ENCODE measurements around the gene KRTAP9-9.

The KRTAP9-9 gene

GRCh38 chr17:41258406-41258805, 3.2 kb downstream of the KRTAP9-9 start:
- H3K4me2 ChIP-seq (ENCODE audit: low read depth, low read length): no peak overlapping the region
- DNase-seq: no peak
- no peak overlapping the region for H3K9ac ChIP-seq (ENCODE audit: low read length)
- no peaks in the 10 kb centered on the region for H3K9me2 ChIP-seq (replicated peaks; ENCODE audit: insufficient read depth, low read length)
- H3K27ac ChIP-seq (ENCODE audit: low read length): no peak overlapping the region
- no peak for TF ChIP-seq EZH2phosphoT487 (IDR thresholded peaks at IDR 0.05; ENCODE audit: low read length)
- no peak for TF ChIP-seq EZH2 (optimal IDR thresholded peaks at IDR 0.05; ENCODE audit: low read depth, low read length)
- TF ChIP-seq CTCF (IDR thresholded peaks at IDR 0.05; ENCODE audit: low read length): no peak
- H3K79me2 ChIP-seq (ENCODE audit: low read length): no peaks in the 10 kb centered on the region
- H2AFZ ChIP-seq (ENCODE audit: low read length): no peak overlapping the region
- no peaks in the 10 kb centered on the region for H3F3A ChIP-seq (ENCODE audit: insufficient read depth, low read length)
- H3K9me3 ChIP-seq (replicated peaks; ENCODE audit: insufficient read depth, low read length): no peaks in the 10 kb centered on the region
- H3K4me1 ChIP-seq (ENCODE audit: low read length): no peaks in the 10 kb centered on the region
- no peaks in the 10 kb centered on the region for H4K20me1 ChIP-seq (ENCODE audit: insufficient read depth, low read length)
- H3K27me3 ChIP-seq (replicated peaks; ENCODE audit: insufficient read depth, low read length): no peaks in the 10 kb centered on the region
- H3K4me3 ChIP-seq (ENCODE audit: low read length): no peak overlapping the region
- no peaks in the 10 kb centered on the region for H3K36me3 ChIP-seq (replicated peaks; ENCODE audit: insufficient read depth, low read length)

GRCh38 chr17:41263212-41263611, 8.0 kb downstream of the KRTAP9-9 start:
- no peak overlapping the region for H3K27ac ChIP-seq (ENCODE audit: low read length)
- H3K9ac ChIP-seq (ENCODE audit: low read length): no peak overlapping the region
- H3K27me3 ChIP-seq (replicated peaks; ENCODE audit: insufficient read depth, low read length): no peaks in the 10 kb centered on the region
- H3K79me2 ChIP-seq (ENCODE audit: low read length): no peaks in the 10 kb centered on the region
- no peak overlapping the region for H3K4me3 ChIP-seq (ENCODE audit: low read length)
- no peaks in the 10 kb centered on the region for H4K20me1 ChIP-seq (ENCODE audit: insufficient read depth, low read length)
- TF ChIP-seq EZH2 (optimal IDR thresholded peaks at IDR 0.05; ENCODE audit: low read depth, low read length) (no peak), EZH2phosphoT487 (IDR thresholded peaks at IDR 0.05; ENCODE audit: low read length) (no peak), CTCF (IDR thresholded peaks at IDR 0.05; ENCODE audit: low read length) (no peak)
- H3K4me2 ChIP-seq (ENCODE audit: low read depth, low read length): no peak overlapping the region
- no peaks in the 10 kb centered on the region for H3K9me2 ChIP-seq (replicated peaks; ENCODE audit: insufficient read depth, low read length)
- H3K36me3 ChIP-seq (replicated peaks; ENCODE audit: insufficient read depth, low read length): no peaks in the 10 kb centered on the region
- no peaks in the 10 kb centered on the region for H3F3A ChIP-seq (ENCODE audit: insufficient read depth, low read length)
- H3K4me1 ChIP-seq (ENCODE audit: low read length): no peaks in the 10 kb centered on the region
- no peaks in the 10 kb centered on the region for H3K9me3 ChIP-seq (replicated peaks; ENCODE audit: insufficient read depth, low read length)
- no peak for DNase-seq
- no peak overlapping the region for H2AFZ ChIP-seq (ENCODE audit: low read length)

GRCh38 chr17:41264599-41264998, 9.4 kb downstream of the KRTAP9-9 start:
- no peaks in the 10 kb centered on the region for H3K9me3 ChIP-seq (replicated peaks; ENCODE audit: insufficient read depth, low read length)
- no peak overlapping the region for H3K4me2 ChIP-seq (ENCODE audit: low read depth, low read length)
- H3K9me2 ChIP-seq (replicated peaks; ENCODE audit: insufficient read depth, low read length): no peaks in the 10 kb centered on the region
- no peaks in the 10 kb centered on the region for H3K4me1 ChIP-seq (ENCODE audit: low read length)
- no peak overlapping the region for H2AFZ ChIP-seq (ENCODE audit: low read length)
- no peaks in the 10 kb centered on the region for H4K20me1 ChIP-seq (ENCODE audit: insufficient read depth, low read length)
- H3K36me3 ChIP-seq (replicated peaks; ENCODE audit: insufficient read depth, low read length): no peaks in the 10 kb centered on the region
- no peaks in the 10 kb centered on the region for H3K27me3 ChIP-seq (replicated peaks; ENCODE audit: insufficient read depth, low read length)
- DNase-seq: no peak
- no peak overlapping the region for H3K4me3 ChIP-seq (ENCODE audit: low read length)
- no peaks in the 10 kb centered on the region for H3F3A ChIP-seq (ENCODE audit: insufficient read depth, low read length)
- no peak overlapping the region for H3K27ac ChIP-seq (ENCODE audit: low read length)
- TF ChIP-seq EZH2 (optimal IDR thresholded peaks at IDR 0.05; ENCODE audit: low read depth, low read length) (no peak), EZH2phosphoT487 (IDR thresholded peaks at IDR 0.05; ENCODE audit: low read length) (no peak), CTCF (IDR thresholded peaks at IDR 0.05; ENCODE audit: low read length) (no peak)
- H3K9ac ChIP-seq (ENCODE audit: low read length): no peak overlapping the region
- no peaks in the 10 kb centered on the region for H3K79me2 ChIP-seq (ENCODE audit: low read length)
